Heart right ventricle (tissue), 16 donors: ENCODE data around the gene IL1RL2. TPM values are rescaled to one million over a fixed set of nuclear protein-coding genes. Genes with fewer than 3 reads are reported as not detected.

Experiments used
- ATAC-seq, 8 donors: fragments of 200-7000 bp; cut with Tn5 transposase; one replicate each; pipeline ENCODE4 v1.9.1; 2020; ENCODE audit warnings: mild to moderate bottlenecking in 8 of 8, moderate library complexity in 8 of 8, moderate number of reproducible peaks in 1 of 8
- DNase-seq, 2 donors: peaks; one replicate each; pipeline ENCODE4 v3.0.0-alpha.2; 2020
- H3K27ac ChIP-seq, 10 donors: fragments of 200-600 bp; sonication (generic) in 2 of 10; one replicate each; pipeline versions ENCODE4 v1.5.0 to v1.8.0; 2020 to 2022; ENCODE audit warnings: mild to moderate bottlenecking in 3 of 10
- H3K27me3 ChIP-seq, 7 donors: fragments of 200-600 bp; one replicate each; pipeline ENCODE4 v1.8.0; 2021 to 2022; ENCODE audit warnings: mild to moderate bottlenecking in 2 of 7
- H3K36me3 ChIP-seq, 9 donors: fragments of 200-600 bp; sonication (generic) in 1 of 9; one replicate each; pipeline versions ENCODE4 v1.5.0 to v1.8.0; 2020 to 2022; ENCODE audit warnings: mild to moderate bottlenecking in 2 of 9
- H3K4me1 ChIP-seq, 9 donors: fragments of 200-600 bp; sonication (generic) in 1 of 9; one replicate each; pipeline versions ENCODE4 v1.5.0 to v1.8.0; 2020 to 2022; ENCODE audit warnings: mild to moderate bottlenecking in 4 of 9
- H3K4me3 ChIP-seq, 10 donors: fragments of 200-600 bp; sonication (generic) in 2 of 10; one replicate each; pipeline versions ENCODE4 v1.5.0 to v1.8.0; 2020 to 2022; ENCODE audit warnings: mild to moderate bottlenecking in 7 of 10, moderate library complexity in 2 of 10
- H3K9me3 ChIP-seq, 11 donors: fragments of 200-600 bp in 10 of 11; sonication (generic) in 2 of 11; one replicate each; pipeline versions ENCODE4 v1.5.0 to v1.8.0; 2013 to 2022; ENCODE audit warnings: mild to moderate bottlenecking in 2 of 11, control low read depth in 1 of 11, moderate library complexity in 1 of 11
- CTCF ChIP-seq, 9 donors: fragments of 200-600 bp; sonication (generic) in 2 of 9; IDR thresholded peaks; one replicate each; pipeline versions ENCODE4 v1.5.0 to v1.8.0; 2021 to 2022; ENCODE audit warnings: antibody characterized with exemption in 9 of 9, mild to moderate bottlenecking in 5 of 9, moderate library complexity in 1 of 9
- WGBS, 2 donors: extraction: QIAGEN DNeasy Blood & Tissue Kit; methylation state at CpG; one replicate each; pipeline ENCODE4 v1.1.7; 2013; ENCODE audit warnings: inconsistent platforms in 1 of 2; 5-methylcytosine and 5-hydroxymethylcytosine counted together
- intact Hi-C, 10 donors: fragments of 100-400 bp; cut with DNase I; formaldehyde crosslinking; loops; one replicate each; pipeline versions ENCODE4 v1.11.1 to v1.14.2; 2022
- polyA plus RNA-seq, 2 donors: library from polyadenylated mRNA; stranded (reverse); fragments of 200-250 nt; gene quantifications; one replicate each; pipeline ENCODE4 v1.2.3, GENCODE V29; 2013
- total RNA-seq, 10 donors: library from RNA; stranded (reverse); fragmentation: NEBNext Ultra II Directional in 3 of 10; extraction: Animal tissue kit (Norgen Biotek cat#: 25700) in 3 of 10; gene quantifications; one replicate each; pipeline versions ENCODE4 v1.2.1 to v1.2.4, GENCODE V29; 2021 to 2023
- donor health status: Arrhythmogenic right ventricular cardiomyopathy.
- donor health status: ischemic (EF 13 %, LVEDD 7.1; RV severe dilation, severe dysfunction).
- donor health status: healthy with polysubstance abuse.
- donor health status: DM: no; HTN: yes; CAD: no.
- donor health status: DM: no; HTN: no; CAD: no.
- donor health status: ischemic (EF 25% LVEDD 6.9; RV normal size, moderate dysfunction).
- donor health status: ischemic (EF 25% LVEDD 5.7; RV mildly dilated, moderate dysfunction).
- donor health status: healthy.
- donor health status: DM: yes; HTN: yes; CAD: no.
- donor health status: Ischemic cardiomyopathy.
- donor health status: ischemic (EF 35%, LVEDD 5.7; RV mildly dilated, moderate dysfunction).
- donor health status: nonischemic (EF 11% LVEDD 7.7; RV severe dilation, severe dysfunction).
- donor health status: DM: yes; HTN: yes; CAD: no.
- donor health status: PGD.
- donor health status: ischemic (EF 29% LVEDD 5.4; RV normal size, mild dysfunction).
- donor health status: nonischemic (EF 23%, LVEDD 6.1; RV moderate dilation, normal function).

IL1RL2 gene
- total and polyA plus RNA-seq, 12 donors: 0.11 to 0.92 (median 0.29) TPM; not detected in 5

GRCh38 chr2:102208774-102209173 lies 22.0 kb downstream of the IL1RL2 start:
- Histone ChIP-seq H3K36me3 (no peaks in the 10 kb centered on the region), H3K27me3 (no peaks in the 10 kb centered on the region), H3K27ac (no peak overlapping the region), H3K4me1 (no peaks in the 10 kb centered on the region), H3K9me3 (peaks cover 0 to 16% (median 7%) of the 10 kb centered on the region in 11 donors), H3K4me3 (no peak overlapping the region)
- TF ChIP-seq CTCF (IDR thresholded peaks at IDR 0.05): no peak
- intact Hi-C loops: no loop called here
- ATAC-seq (no peak), DNase-seq (no peak)

GRCh38 chr2:102209474-102209873 lies 22.7 kb downstream of the IL1RL2 start:
- Histone ChIP-seq H3K36me3 (no peaks in the 10 kb centered on the region), H3K9me3 (peaks cover 0 to 9% (median 6%) of the 10 kb centered on the region in 11 donors), H3K4me3 (no peak overlapping the region), H3K27ac (no peak overlapping the region), H3K27me3 (no peaks in the 10 kb centered on the region), H3K4me1 (no peaks in the 10 kb centered on the region)
- WGBS, 2 donors: 0 to 92% methylated on average over 1 of the region's 1 CpG
- TF ChIP-seq CTCF (IDR thresholded peaks at IDR 0.05): no peak
- ATAC-seq (no peak), DNase-seq (no peak)
- intact Hi-C loops: no loop called here

- intact Hi-C loops: no loop called here
- ATAC-seq: no peak
- H3K4me3 ChIP-seq: no peak overlapping the region
- TF ChIP-seq CTCF (IDR thresholded peaks at IDR 0.05): no peak
- no peaks in the 10 kb centered on the region for H3K4me1 ChIP-seq
- no peak overlapping the region for H3K27ac ChIP-seq
- no peak for DNase-seq
- H3K36me3 ChIP-seq: peaks cover 0 to 3% (median 0%) of the 10 kb centered on the region in 9 donors
- H3K9me3 ChIP-seq: peaks cover 0 to 39% (median 20%) of the 10 kb centered on the region in 11 donors
- no peaks in the 10 kb centered on the region for H3K27me3 ChIP-seq
Observed at GRCh38 chr2:102217032-102217431, 30.2 kb downstream of the IL1RL2 start.

GRCh38 chr2:102224824-102225739 lies 38.3 kb downstream of the IL1RL2 start:
- 71 to 84% methylated on average over 8 of the region's 8 CpGs for WGBS, 2 donors
- TF ChIP-seq CTCF (IDR thresholded peaks at IDR 0.05): no peak
- ATAC-seq: no peak
- H3K4me3 ChIP-seq: no peak overlapping the region
- intact Hi-C loops: no loop called here
- H3K36me3 ChIP-seq: peaks cover 0 to under 1% (median 0%) of the 10 kb centered on the region in 9 donors
- H3K27me3 ChIP-seq: no peaks in the 10 kb centered on the region
- H3K9me3 ChIP-seq: no peaks in the 10 kb centered on the region
- H3K4me1 ChIP-seq: peaks cover 5 to 40% (median 25%) of the 10 kb centered on the region in 9 donors
- DNase-seq: no peak
- H3K27ac ChIP-seq: no peak overlapping the region
